SU-DHL-6 (cell line): ENCODE measurements around the gene SYT7.

Experiments
- H2AFZ ChIP-seq: fragments of 200-600 bp; sonication (generic); 2 replicates; pipeline ENCODE4 v1.6.1; 2014; ENCODE audit warnings: low read depth, mild to moderate bottlenecking, moderate library complexity, mixed read lengths, antibody characterized with exemption, low read length; ENCODE audit not compliant: severe bottlenecking
- H3F3A ChIP-seq: fragments of 200-600 bp; shearing (Covaris generic); 2 replicates; pipeline ENCODE4 v1.6.0; 2016; ENCODE audit warnings: antibody characterized with exemption, mild to moderate bottlenecking; ENCODE audit not compliant: insufficient read depth
- H3K27ac ChIP-seq: fragments of 200-600 bp; sonication (generic); 2 replicates; pipeline ENCODE4 v1.5.1; 2016; ENCODE audit warnings: low read depth, mild to moderate bottlenecking, low read length, moderate library complexity, mixed read lengths
- H3K27me3 ChIP-seq: fragments of 200-600 bp; sonication (generic), shearing (Covaris generic); 2 replicates; pipeline ENCODE4 v1.6.0; 2014; ENCODE audit warnings: mild to moderate bottlenecking, low read length
- H3K36me3 ChIP-seq: fragments of 200-600 bp; sonication (generic); 2 replicates; pipeline ENCODE4 v1.6.1; 2014; ENCODE audit warnings: mild to moderate bottlenecking, low read length, mixed read lengths
- H3K4me2 ChIP-seq: fragments of 300-600, 200-600 bp; shearing (Covaris generic), sonication (generic); 2 replicates; pipeline ENCODE4 v1.6.0; 2014; ENCODE audit warnings: low read length, low read depth, mild to moderate bottlenecking; ENCODE audit not compliant: poor library complexity, severe bottlenecking
- H3K4me3 ChIP-seq: fragments of 200-600 bp; sonication (generic); 2 replicates; pipeline ENCODE4 v1.5.1; 2014; ENCODE audit warnings: antibody characterized with exemption, low read length, mild to moderate bottlenecking, mixed read lengths; ENCODE audit not compliant: insufficient read depth, poor library complexity, severe bottlenecking
- H3K79me2 ChIP-seq: fragments of 200-600 bp; sonication (generic); 2 replicates; pipeline ENCODE4 v1.6.1; 2014; ENCODE audit warnings: mild to moderate bottlenecking, low read length, moderate library complexity; ENCODE audit not compliant: insufficient read depth
- H3K9ac ChIP-seq: fragments of 200-600 bp; sonication (generic); 2 replicates; pipeline ENCODE4 v1.7.0; 2014; ENCODE audit warnings: mild to moderate bottlenecking, low read length
- H3K9me2 ChIP-seq: fragments of 200-600 bp; sonication (generic); replicated peaks from 2 replicates; pipeline ENCODE4 v1.6.1; 2014; ENCODE audit warnings: low read length; ENCODE audit not compliant: insufficient read depth
- H3K9me3 ChIP-seq: fragments of 200-600 bp; sonication (generic); 2 replicates; pipeline ENCODE4 v1.6.1; 2014; ENCODE audit warnings: low read length, mixed read lengths; ENCODE audit not compliant: insufficient read depth
- H4K20me1 ChIP-seq: fragments of 200-600 bp; sonication (generic); 2 replicates; pipeline ENCODE4 v1.6.1; 2014; ENCODE audit warnings: low read depth, mild to moderate bottlenecking, antibody characterized with exemption, low read length, moderate library complexity, mixed read lengths
- EZH2phosphoT487 ChIP-seq: fragments of 200-600 bp; sonication (generic), shearing (Covaris generic); conservative IDR thresholded peaks from 2 replicates; pipeline ENCODE4 v1.6.1; 2018; ENCODE audit warnings: mild to moderate bottlenecking, antibody characterized with exemption, low read length, moderate library complexity, mixed read lengths
- TF ChIP-seq, protein P1 (sequence below): fragments of 200-600 bp; sonication (generic); IDR thresholded peaks from one replicate; pipeline ENCODE4 v1.5.1; 2017; ENCODE audit warnings: antibody characterized with exemption, mild to moderate bottlenecking, low read length, moderate library complexity; ENCODE audit not compliant: insufficient read depth, poor library complexity, severe bottlenecking

The SYT7 gene

DNA sequence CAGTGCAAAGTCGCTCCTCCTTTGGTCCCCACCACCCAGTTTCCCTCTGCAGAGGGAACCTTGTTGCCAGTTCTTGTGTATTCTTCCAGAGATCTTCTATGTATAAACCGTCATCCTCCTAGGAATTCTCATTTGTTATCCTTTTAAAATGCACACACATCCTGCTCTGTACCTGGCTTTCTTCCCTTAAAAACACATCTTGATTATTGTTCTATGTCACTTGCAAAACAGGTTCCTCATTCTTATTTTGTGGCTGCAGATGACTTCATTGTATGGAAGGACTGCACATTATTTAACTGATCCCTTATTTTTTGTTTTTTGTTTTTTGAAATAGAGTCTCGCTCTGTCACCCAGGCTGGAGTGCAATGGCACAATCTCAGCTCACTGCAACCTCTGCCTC is 26.6 kb upstream of the SYT7 start:
- H3F3A ChIP-seq = no peaks in the 10 kb centered on the region
- H3K9ac ChIP-seq = no peak overlapping the region
- H3K27me3 ChIP-seq = no peaks in the 10 kb centered on the region
- no peaks in the 10 kb centered on the region for H3K79me2 ChIP-seq
- TF ChIP-seq EZH2phosphoT487 = no peak
- TF ChIP-seq, protein P1, sequence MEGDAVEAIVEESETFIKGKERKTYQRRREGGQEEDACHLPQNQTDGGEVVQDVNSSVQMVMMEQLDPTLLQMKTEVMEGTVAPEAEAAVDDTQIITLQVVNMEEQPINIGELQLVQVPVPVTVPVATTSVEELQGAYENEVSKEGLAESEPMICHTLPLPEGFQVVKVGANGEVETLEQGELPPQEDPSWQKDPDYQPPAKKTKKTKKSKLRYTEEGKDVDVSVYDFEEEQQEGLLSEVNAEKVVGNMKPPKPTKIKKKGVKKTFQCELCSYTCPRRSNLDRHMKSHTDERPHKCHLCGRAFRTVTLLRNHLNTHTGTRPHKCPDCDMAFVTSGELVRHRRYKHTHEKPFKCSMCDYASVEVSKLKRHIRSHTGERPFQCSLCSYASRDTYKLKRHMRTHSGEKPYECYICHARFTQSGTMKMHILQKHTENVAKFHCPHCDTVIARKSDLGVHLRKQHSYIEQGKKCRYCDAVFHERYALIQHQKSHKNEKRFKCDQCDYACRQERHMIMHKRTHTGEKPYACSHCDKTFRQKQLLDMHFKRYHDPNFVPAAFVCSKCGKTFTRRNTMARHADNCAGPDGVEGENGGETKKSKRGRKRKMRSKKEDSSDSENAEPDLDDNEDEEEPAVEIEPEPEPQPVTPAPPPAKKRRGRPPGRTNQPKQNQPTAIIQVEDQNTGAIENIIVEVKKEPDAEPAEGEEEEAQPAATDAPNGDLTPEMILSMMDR = no peak
- no peaks in the 10 kb centered on the region for H3K9me3 ChIP-seq
- H4K20me1 ChIP-seq = no peaks in the 10 kb centered on the region
- no peaks in the 10 kb centered on the region for H3K9me2 ChIP-seq
- no peak overlapping the region for H2AFZ ChIP-seq
- H3K4me3 ChIP-seq = no peak overlapping the region
- no peaks in the 10 kb centered on the region for H3K36me3 ChIP-seq
- no peak overlapping the region for H3K27ac ChIP-seq
- H3K4me2 ChIP-seq = no peak overlapping the region

DNA sequence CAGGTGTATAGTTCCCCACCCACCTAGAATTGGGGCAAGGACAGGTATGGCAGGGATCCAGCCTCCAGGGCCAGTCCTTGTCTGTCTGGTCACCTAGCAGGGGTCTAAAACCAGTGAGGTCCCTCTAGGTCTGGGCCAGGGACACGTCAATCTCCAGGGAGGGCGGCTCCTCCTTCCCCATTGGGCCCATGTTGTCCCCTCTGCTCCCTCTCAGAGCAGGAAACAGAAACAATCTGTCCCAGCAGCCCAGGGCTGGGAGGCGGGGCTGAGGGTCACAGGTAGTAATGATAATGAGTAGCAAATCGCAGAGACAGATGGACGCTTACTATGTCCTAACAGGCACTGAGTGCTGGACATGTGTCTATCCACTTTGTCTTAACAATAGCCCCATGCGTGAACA is 22.8 kb upstream of the SYT7 start:
- H3F3A ChIP-seq = no peaks in the 10 kb centered on the region
- no peak overlapping the region for H2AFZ ChIP-seq
- H4K20me1 ChIP-seq = no peaks in the 10 kb centered on the region
- no peaks in the 10 kb centered on the region for H3K36me3 ChIP-seq
- H3K4me2 ChIP-seq = no peak overlapping the region
- H3K9me3 ChIP-seq = no peaks in the 10 kb centered on the region
- H3K79me2 ChIP-seq = no peaks in the 10 kb centered on the region
- H3K27me3 ChIP-seq = no peaks in the 10 kb centered on the region
- H3K9me2 ChIP-seq = no peaks in the 10 kb centered on the region
- no peak overlapping the region for H3K27ac ChIP-seq
- no peak overlapping the region for H3K4me3 ChIP-seq
- TF ChIP-seq, protein P1 = no peak
- TF ChIP-seq EZH2phosphoT487 = no peak
- H3K9ac ChIP-seq = no peak overlapping the region

DNA sequence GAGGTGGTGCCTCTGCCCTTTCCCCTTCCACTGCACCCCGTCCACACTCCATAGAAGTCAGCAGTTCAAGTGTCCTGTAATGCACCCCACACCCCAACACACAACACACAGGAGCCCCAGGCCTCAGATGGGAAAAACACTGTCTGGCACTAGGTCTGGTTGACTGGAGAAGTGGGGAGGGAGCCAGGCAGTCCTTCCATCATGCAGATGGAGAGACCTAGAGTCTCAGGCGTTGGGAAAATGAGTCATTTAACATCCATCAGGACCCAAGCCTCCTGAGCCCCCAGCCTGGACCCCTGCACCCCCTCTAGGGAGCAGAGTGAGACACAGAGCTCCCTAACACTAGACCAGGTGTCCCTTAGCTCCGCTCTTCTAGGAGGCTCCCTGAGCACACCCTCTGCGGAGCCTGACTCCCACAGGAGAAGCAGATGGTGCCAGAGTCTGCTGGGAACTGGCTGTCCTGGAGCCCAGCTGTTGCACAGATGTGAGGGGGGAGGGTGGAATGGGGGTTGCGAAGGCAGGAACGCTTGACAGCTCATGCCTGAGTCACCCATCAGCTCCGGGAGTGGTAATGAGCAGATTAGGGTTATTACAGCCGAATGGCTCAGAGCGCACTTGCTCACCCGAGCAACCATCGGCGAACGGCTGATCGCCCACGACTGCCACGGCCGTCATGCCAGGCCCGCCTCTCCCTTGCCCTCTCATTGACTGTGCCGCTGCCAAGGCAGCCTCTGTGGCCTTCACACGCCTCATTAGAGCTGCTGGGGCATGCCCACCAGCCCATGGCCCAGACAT is 22.1 kb upstream of the SYT7 start:
- Histone ChIP-seq H3K4me3 (no peak overlapping the region), H3K27ac (no peak overlapping the region)

More for the DNA sequence above, 22.1 kb upstream of the SYT7 start:
- Histone ChIP-seq H4K20me1 (no peaks in the 10 kb centered on the region), H3K79me2 (no peaks in the 10 kb centered on the region), H3K36me3 (no peaks in the 10 kb centered on the region), H3K9ac (no peak overlapping the region), H3F3A (no peaks in the 10 kb centered on the region), H2AFZ (no peak overlapping the region), H3K27me3 (no peaks in the 10 kb centered on the region), H3K4me2 (no peak overlapping the region), H3K9me2 (no peaks in the 10 kb centered on the region), H3K9me3 (no peaks in the 10 kb centered on the region)
- TF ChIP-seq EZH2phosphoT487 = no peak
- TF ChIP-seq, protein P1 = no peak
